Esophagus squamous epithelium (tissue), 4 donors: ENCODE data around the gene TERT.

Experiments
- CTCF ChIP-seq, 6 experiments: fragments of 450-650 bp in 4 of 6; fragments of 200-600 bp in 2 of 6; sonication (generic) in 2 of 6; IDR thresholded peaks; one replicate each; pipeline ENCODE4 v1.5.1; 2016 to 2019; ENCODE audit warnings: antibody characterized with exemption in 6 of 6, mild to moderate bottlenecking in 4 of 6, moderate library complexity in 4 of 6
- POLR2A ChIP-seq, 4 donors: fragments of 450-650 bp; IDR thresholded peaks; one replicate each; pipeline ENCODE4 v1.6.1; 2017; ENCODE audit warnings: antibody characterized with exemption in 4 of 4, mild to moderate bottlenecking in 4 of 4, moderate library complexity in 3 of 4

- TF ChIP-seq CTCF (IDR thresholded peaks at IDR 0.05) (no peak), POLR2A (IDR thresholded peaks at IDR 0.05) (no peak)
Measured at GRCh38 chr5:1293416-1294205, 1.3 kb downstream of the TERT start.
